ENCODE data around the gene ANKRD9.

DNA sequence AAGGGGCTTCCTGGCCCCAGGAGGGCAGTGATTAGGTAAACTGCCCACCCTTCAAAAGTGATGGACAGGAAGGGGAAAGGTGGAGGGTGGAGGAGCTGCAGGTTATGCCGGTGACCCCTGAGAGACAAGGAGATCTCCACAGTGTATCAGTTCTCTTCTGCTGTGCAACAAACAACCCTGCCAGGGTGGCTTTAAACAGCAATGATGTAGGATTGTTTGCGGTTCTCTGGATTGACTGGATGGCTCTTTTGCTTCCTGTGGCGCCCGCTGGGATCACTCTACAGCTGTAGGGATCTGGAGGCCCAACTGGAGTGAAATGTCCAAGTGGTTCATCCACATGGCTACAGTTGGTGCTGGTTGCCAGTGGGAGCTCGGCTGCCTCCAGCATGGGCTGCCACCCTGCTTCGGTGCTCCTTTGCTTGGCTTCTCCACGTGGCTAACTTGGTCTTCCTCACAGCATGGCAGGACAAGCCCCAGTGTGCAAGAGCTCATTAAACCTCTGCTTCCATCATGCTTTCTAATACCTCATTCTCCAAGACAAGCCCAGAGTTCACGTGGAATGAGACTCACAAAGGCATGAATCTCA lies 8.6 kb upstream of the ANKRD9 start:
- TF ChIP-seq CTCF (IDR thresholded peaks at IDR 0.05; ENCODE audit: insufficient read depth, low read length, poor library complexity, severe bottlenecking) (no peak), EZH2phosphoT487 (conservative IDR thresholded peaks at IDR 0.05; ENCODE audit: low read length) (no peak)

Data from SU-DHL-6 (cell line).